ENCODE results near the gene CDH3.

- TF ChIP-seq CTCF (IDR thresholded peaks at IDR 0.05; ENCODE audit: low read depth, low read length, poor library complexity, severe bottlenecking) (no peak), EZH2phosphoT487 (IDR thresholded peaks at IDR 0.05; ENCODE audit: borderline replicate concordance, low read length) (no peak)
Measured at GRCh38 chr16:68643227-68643626, 1.9 kb upstream of the CDH3 start.

Data from DOHH2 (cell line).